ENCODE data around the gene MUS81. TPM values are rescaled to one million over a fixed set of nuclear protein-coding genes. Genes with fewer than 3 reads are reported as not detected.
A peak's percentile ranks its signal among the peaks of the same experiment; 100 is the strongest.

Gene MUS81
- total and polyA plus RNA-seq, 9 of the 15 experiments (the other 6 are each of a cell fraction or from before 2014, with no cell fraction given), result 13.4 to 118 (median 53.7) TPM

DNA sequence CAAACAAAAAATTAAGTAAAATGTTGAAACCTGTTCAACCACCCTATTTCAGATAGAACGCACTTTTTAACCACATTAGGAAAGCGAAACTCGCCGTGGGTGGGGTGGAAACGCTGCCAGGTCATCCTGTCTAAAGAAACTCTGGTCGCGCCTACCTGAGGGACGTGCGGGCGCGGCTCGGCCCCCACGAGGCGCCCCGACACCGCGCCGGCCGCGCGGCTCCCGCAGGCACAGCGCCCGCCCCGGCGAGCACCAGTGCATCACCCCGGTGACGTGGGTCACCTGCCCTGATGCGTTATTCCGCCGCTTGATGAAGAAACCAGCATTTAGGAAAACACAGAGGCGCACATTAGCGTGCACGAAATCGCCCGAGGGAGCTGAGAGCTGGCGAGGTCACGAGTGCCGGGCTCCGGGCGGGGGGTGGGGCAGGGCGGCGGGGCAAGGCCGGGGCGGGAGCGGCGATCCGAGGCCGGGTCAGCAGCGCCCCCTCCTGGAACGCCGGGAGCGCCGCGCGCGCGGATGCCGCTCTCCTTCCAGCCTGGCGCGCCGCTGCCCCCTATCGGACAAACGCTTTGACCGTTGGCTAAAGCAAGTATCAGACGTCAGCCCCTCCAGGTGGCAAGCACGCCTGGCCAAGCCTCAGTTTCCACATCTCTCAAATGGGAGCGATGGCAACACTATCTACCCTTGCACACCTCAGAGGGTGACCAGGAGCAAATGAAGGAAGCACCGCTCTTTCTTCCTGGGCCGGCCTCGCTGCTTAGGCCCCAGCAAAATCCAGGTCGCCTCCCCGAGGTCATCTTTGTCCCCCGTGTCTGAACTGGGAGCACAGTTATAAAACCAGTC lies 42.2 kb upstream of the MUS81 start (continued):
- TF ChIP-seq ZNF764 (CRISPR knock-in tag; IDR thresholded peaks at IDR 0.05; ENCODE audit: low read depth) (no peak), ZBTB49 (CRISPR knock-in tag; IDR thresholded peaks at IDR 0.05; ENCODE audit: borderline replicate concordance) (no peak), CREB1 (IDR thresholded peaks at IDR 0.05) (no peak), CREB1 (CRISPR knock-in tag; IDR thresholded peaks at IDR 0.05) (peak; percentile 81), MYC (IDR thresholded peaks at IDR 0.05; ENCODE audit: low read depth, low read length) (peak; percentile 56), MYC (CRISPR knock-in tag; IDR thresholded peaks at IDR 0.05; ENCODE audit: borderline replicate concordance, low read depth) (no peak), SAP30 (IDR thresholded peaks at IDR 0.05; ENCODE audit: borderline replicate concordance, insufficient read depth, low read depth, low read length, poor library complexity, severe bottlenecking) (peak; percentile 62), KLF1 (tag; IDR thresholded peaks at IDR 0.05) (no peak), SMAD2 (IDR thresholded peaks at IDR 0.05; ENCODE audit: low read depth, low read length) (no peak), ZNF561 (CRISPR knock-in tag; conservative IDR thresholded peaks at IDR 0.05) (no peak), BCL6 (CRISPR knock-in tag; IDR thresholded peaks at IDR 0.05) (no peak), JUN (IDR thresholded peaks at IDR 0.05; ENCODE audit: borderline replicate concordance, low read depth, low read length) (0 out of 2 replicates have a peak, but pooled peaks have one; percentile 10), JUN (CRISPR knock-in tag; IDR thresholded peaks at IDR 0.05; ENCODE audit: borderline replicate concordance) (no peak), GABPB1 (CRISPR knock-in tag; IDR thresholded peaks at IDR 0.05) (peak; percentile 89), CHD1 (IDR thresholded peaks at IDR 0.05; ENCODE audit: low read length) (no peak), HNRNPLL (IDR thresholded peaks at IDR 0.05; ENCODE audit: low read depth, low read length, poor library complexity, severe bottlenecking) (no peak)
- TF ChIP-seq, protein P1, sequence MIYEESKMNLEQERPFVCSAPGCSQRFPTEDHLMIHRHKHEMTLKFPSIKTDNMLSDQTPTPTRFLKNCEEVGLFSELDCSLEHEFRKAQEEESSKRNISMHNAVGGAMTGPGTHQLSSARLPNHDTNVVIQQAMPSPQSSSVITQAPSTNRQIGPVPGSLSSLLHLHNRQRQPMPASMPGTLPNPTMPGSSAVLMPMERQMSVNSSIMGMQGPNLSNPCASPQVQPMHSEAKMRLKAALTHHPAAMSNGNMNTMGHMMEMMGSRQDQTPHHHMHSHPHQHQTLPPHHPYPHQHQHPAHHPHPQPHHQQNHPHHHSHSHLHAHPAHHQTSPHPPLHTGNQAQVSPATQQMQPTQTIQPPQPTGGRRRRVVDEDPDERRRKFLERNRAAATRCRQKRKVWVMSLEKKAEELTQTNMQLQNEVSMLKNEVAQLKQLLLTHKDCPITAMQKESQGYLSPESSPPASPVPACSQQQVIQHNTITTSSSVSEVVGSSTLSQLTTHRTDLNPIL (CRISPR knock-in tag; IDR thresholded peaks at IDR 0.05), result no peak
- TF ChIP-seq, protein P2, sequence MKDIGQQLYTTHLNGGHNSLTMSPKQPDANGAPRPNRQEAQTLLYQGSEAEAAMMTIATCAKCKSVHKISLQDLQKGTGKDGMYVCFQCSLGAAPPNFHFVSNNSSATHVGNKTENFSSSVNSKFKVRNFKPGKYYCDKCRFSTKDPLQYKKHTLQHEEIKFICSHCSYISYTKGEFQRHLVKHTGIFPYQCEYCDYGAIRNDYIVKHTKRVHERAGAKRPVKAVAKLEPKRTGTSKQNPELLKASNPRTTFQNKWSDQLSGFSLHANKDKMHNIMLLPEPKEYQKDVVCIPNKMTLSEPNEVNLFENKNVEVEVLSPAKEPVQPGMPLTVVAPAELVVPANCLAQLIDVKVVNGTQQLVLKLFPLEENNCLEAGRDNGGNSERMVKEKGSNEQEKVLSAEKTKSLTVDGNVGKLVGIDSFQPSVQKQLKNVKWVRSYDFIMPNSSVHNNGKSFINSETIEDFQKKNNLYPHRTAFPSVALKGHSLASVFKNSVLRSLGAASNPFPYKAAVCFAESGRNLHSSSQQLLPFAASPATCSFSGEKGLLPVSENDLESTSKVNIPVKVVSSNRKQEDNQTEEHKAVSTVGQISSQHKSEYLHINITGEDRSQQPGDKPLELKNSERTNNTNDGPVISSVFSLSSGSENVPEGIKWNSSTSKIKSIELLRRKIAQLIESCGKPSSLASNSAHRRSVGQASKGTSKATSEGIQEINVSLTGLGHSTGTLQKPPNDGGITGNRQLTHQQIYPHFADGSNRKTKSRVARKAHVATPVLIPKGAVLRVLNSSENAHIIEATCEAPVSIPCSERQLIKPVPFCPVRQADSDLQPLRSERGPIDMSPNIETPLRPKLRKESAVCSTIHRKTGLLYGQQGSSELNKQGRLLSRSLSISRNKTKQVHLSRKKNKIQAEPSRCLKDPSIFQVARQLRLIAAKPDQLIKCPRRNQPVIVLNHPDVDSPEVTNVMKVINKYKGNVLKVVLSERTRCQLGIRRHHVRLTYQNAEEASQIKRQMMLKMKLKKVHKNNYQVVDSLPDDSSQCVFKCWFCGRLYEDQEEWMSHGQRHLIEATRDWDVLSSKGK (CRISPR knock-in tag; IDR thresholded peaks at IDR 0.05), result no peak
- TF ChIP-seq, protein P3, sequence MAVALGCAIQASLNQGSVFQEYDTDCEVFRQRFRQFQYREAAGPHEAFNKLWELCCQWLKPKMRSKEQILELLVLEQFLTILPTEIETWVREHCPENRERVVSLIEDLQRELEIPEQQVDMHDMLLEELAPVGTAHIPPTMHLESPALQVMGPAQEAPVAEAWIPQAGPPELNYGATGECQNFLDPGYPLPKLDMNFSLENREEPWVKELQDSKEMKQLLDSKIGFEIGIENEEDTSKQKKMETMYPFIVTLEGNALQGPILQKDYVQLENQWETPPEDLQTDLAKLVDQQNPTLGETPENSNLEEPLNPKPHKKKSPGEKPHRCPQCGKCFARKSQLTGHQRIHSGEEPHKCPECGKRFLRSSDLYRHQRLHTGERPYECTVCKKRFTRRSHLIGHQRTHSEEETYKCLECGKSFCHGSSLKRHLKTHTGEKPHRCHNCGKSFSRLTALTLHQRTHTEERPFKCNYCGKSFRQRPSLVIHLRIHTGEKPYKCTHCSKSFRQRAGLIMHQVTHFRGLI (CRISPR knock-in tag; IDR thresholded peaks at IDR 0.05), result no peak
